Stimulated activated CD8-positive, alpha-beta memory T cell treated with anti-CD3 and anti-CD28 coated beads, Interleukin-7, amount 100 ng/mL, for 4 hours (primary cell): ENCODE data around the gene SEC31B.

Experiments used
- DNase-seq, 2 donors: peaks; one replicate each; pipeline ENCODE4 v3.0.0-alpha.2; 2020; ENCODE audit warnings: low read depth in 2 of 2

Gene SEC31B

GRCh38 chr10:100529475-100530298 is 10.0 kb upstream of the SEC31B start, which contains the start of gene NDUFB8:
NDUFB8 (minus strand) TSS chr10:100529871; CDS start chr10:100529851, 20 bp downstream.
- DNase-seq = peak; percentile 71 to 81

GRCh38 chr10:100528921-100529474 is 9.3 kb upstream of the SEC31B start:
- no peak for DNase-seq

- DNase-seq = no peak
Measured at GRCh38 chr10:100528123-100528886, 8.6 kb upstream of the SEC31B start.

- DNase-seq = no peak
Measured at GRCh38 chr10:100524638-100525037, 5.0 kb upstream of the SEC31B start.

- DNase-seq = no peak
Measured at GRCh38 chr10:100524206-100524605, 4.5 kb upstream of the SEC31B start.

GRCh38 chr10:100522945-100523344 is 3.3 kb upstream of the SEC31B start:
- no peak for DNase-seq

GRCh38 chr10:100522107-100522801 is 2.6 kb upstream of the SEC31B start:
- no peak for DNase-seq

- DNase-seq = no peak
Measured at GRCh38 chr10:100520811-100521210, 1.1 kb upstream of the SEC31B start.

GRCh38 chr10:100518761-100519241 is 860 bp downstream of the SEC31B start:
- DNase-seq = peak in 1 of 2 donors; percentile 13

- no peak for DNase-seq
Measured at GRCh38 chr10:100516847-100517246, 2.8 kb downstream of the SEC31B start.

GRCh38 chr10:100515612-100516011 is 4.0 kb downstream of the SEC31B start:
- DNase-seq = no peak

GRCh38 chr10:100510533-100511308 is 8.9 kb downstream of the SEC31B start:
- DNase-seq = peak; percentile 59 to 60

- DNase-seq = peak; percentile 49 to 68
Measured at GRCh38 chr10:100509241-100509840, 10.3 kb downstream of the SEC31B start.

GRCh38 chr10:100508691-100509150 is 10.9 kb downstream of the SEC31B start:
- no peak for DNase-seq

GRCh38 chr10:100508266-100508665 is 11.4 kb downstream of the SEC31B start:
- no peak for DNase-seq

- no peak for DNase-seq
Measured at GRCh38 chr10:100507357-100507732, 12.3 kb downstream of the SEC31B start.

- no peak for DNase-seq
Measured at GRCh38 chr10:100506596-100507356, 12.9 kb downstream of the SEC31B start.

- no peak for DNase-seq
Measured at GRCh38 chr10:100505164-100505563, 14.5 kb downstream of the SEC31B start.

- no peak for DNase-seq
Measured at GRCh38 chr10:100504096-100504495, 15.6 kb downstream of the SEC31B start.
